ENCODE measurements around the gene ZNF483.

ZNF483 gene

DNA sequence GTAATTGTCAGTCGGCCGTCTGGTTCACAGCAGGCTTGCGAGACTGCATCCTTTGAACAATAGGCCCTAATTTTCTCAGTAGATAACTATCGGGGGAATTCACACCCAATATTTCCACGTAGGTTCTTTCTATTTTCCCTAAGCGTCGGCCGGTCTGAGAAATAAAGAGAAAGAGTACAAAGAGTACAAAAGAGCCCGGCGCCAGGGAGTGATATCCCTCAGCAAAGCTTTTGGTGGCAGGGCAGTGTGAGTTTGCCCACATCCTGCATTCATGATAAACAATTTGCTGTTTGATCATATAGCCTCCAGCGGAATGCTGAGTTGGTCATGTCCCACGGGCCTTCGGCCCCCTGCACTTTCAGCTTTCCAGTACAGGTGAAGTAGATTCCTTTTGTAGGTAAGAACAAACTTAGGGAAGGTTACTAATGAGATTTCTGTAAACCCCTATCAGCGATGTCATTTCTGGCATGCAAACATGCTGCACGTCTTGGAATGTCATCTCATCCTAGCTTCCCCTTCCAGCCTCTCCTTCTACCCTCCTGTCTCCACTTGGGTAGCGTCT is 79.2 kb downstream of the ZNF483 start:
- Histone ChIP-seq H2AFZ (no peak overlapping the region), H3K9me3 (ENCODE audit: control insufficient read depth, low read length) (no peaks in the 10 kb centered on the region), H3K27ac (no peak overlapping the region), H3K4me1 (no peaks in the 10 kb centered on the region), H3K36me3 (ENCODE audit: control insufficient read depth, insufficient read depth, low read length) (no peaks in the 10 kb centered on the region), H3K4me3 (ENCODE audit: low read depth, low read length) (no peak overlapping the region), H3K79me2 (no peaks in the 10 kb centered on the region), H3K9ac (no peak overlapping the region), H3K4me2 (ENCODE audit: low read length) (no peak overlapping the region), H3K27me3 (ENCODE audit: control insufficient read depth, insufficient read depth, low read length) (no peaks in the 10 kb centered on the region)
- TF ChIP-seq, protein P1, sequence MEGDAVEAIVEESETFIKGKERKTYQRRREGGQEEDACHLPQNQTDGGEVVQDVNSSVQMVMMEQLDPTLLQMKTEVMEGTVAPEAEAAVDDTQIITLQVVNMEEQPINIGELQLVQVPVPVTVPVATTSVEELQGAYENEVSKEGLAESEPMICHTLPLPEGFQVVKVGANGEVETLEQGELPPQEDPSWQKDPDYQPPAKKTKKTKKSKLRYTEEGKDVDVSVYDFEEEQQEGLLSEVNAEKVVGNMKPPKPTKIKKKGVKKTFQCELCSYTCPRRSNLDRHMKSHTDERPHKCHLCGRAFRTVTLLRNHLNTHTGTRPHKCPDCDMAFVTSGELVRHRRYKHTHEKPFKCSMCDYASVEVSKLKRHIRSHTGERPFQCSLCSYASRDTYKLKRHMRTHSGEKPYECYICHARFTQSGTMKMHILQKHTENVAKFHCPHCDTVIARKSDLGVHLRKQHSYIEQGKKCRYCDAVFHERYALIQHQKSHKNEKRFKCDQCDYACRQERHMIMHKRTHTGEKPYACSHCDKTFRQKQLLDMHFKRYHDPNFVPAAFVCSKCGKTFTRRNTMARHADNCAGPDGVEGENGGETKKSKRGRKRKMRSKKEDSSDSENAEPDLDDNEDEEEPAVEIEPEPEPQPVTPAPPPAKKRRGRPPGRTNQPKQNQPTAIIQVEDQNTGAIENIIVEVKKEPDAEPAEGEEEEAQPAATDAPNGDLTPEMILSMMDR (IDR thresholded peaks at IDR 0.05) = no peak

DNA sequence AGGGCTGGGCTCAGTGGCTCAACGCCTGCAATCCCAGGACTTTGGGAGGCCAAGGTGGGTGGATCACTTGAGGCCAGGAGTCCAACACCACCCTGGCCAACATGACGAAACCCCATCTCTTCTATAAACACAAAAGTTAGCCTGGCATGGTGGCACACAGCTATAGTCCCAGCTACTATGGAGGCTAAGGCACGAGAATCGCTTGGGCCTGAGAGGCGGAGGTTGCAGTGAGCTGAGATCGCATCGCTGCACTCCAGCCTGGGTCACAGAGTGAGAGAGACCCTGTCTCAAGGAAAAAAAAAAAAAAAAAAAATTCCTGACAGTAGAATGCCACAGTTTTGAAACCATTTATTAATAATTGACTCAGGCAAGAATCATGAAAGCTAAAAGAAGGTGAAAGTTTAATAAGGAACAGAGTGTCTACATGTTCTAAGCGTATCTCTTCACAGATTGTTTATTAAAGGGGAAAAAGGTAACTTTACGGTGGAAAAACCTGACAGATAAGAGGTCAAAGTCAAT is 80.1 kb downstream of the ZNF483 start:
- TF ChIP-seq, protein P1 (IDR thresholded peaks at IDR 0.05) = no peak
- Histone ChIP-seq H3K27me3 (ENCODE audit: control insufficient read depth, insufficient read depth, low read length) (no peaks in the 10 kb centered on the region), H3K4me2 (ENCODE audit: low read length) (no peak overlapping the region), H3K9me3 (ENCODE audit: control insufficient read depth, low read length) (no peaks in the 10 kb centered on the region), H3K27ac (no peak overlapping the region), H3K4me1 (no peaks in the 10 kb centered on the region), H3K9ac (no peak overlapping the region), H3K79me2 (no peaks in the 10 kb centered on the region), H3K36me3 (ENCODE audit: control insufficient read depth, insufficient read depth, low read length) (no peaks in the 10 kb centered on the region), H3K4me3 (ENCODE audit: low read depth, low read length) (no peak overlapping the region), H2AFZ (peak overlapping the region; percentile 8)

DNA sequence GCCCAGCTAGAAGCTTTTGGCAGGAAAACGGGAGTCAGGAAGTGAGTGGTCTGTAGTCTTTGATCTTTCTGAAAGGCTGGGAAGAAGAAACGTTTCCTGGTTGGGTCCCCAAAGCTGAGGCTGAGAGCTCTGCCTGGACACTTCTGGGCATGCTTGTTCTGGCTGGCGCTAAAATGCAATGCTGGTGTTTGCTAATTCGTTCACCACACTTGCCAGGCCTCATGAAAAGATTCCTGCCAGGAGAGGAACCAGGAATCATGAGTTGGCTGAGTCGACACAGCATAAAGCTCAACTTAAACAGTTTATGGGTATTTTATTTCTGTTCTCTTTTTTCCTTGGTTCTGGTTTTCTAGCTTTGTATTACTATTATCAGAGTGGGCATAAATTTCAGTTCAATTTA is 85.2 kb downstream of the ZNF483 start:
- Histone ChIP-seq H3K36me3 (ENCODE audit: control insufficient read depth, insufficient read depth, low read length) (no peaks in the 10 kb centered on the region), H3K4me2 (ENCODE audit: low read length) (no peak overlapping the region), H3K27me3 (ENCODE audit: control insufficient read depth, insufficient read depth, low read length) (no peaks in the 10 kb centered on the region), H2AFZ (no peak overlapping the region), H3K4me3 (ENCODE audit: low read depth, low read length) (no peak overlapping the region), H3K9me3 (ENCODE audit: control insufficient read depth, low read length) (no peaks in the 10 kb centered on the region), H3K9ac (no peak overlapping the region), H3K4me1 (peaks cover 3% of the 10 kb centered on the region), H3K79me2 (no peaks in the 10 kb centered on the region), H3K27ac (no peak overlapping the region)
- TF ChIP-seq, protein P1 (IDR thresholded peaks at IDR 0.05) = no peak

DNA sequence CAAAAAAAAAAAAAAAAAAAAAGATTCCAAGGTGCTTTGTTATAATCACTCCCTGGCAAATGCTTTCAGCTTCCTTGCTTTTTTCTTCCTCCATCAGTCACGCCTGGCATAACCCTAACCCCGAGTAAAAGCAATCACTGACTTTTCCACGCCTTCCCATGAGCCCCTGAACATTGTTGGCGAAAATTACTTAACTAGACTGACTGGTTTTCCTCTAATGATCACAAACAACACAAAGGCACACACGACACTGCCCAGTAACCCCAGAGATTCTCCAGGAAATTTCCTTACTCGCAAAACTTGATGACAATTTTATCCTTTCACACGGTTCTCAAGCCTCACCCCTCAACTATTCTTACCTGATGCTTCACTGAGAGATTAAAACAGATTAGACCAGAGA is 85.9 kb downstream of the ZNF483 start:
- H3K4me2 ChIP-seq (ENCODE audit: low read length) = no peak overlapping the region
- H3K27ac ChIP-seq = no peak overlapping the region
- TF ChIP-seq, protein P1 (IDR thresholded peaks at IDR 0.05) = no peak
- no peak overlapping the region for H2AFZ ChIP-seq
- no peaks in the 10 kb centered on the region for H3K9me3 ChIP-seq (ENCODE audit: control insufficient read depth, low read length)
- no peaks in the 10 kb centered on the region for H3K36me3 ChIP-seq (ENCODE audit: control insufficient read depth, insufficient read depth, low read length)
- H3K9ac ChIP-seq = no peak overlapping the region
- H3K79me2 ChIP-seq = no peaks in the 10 kb centered on the region
- no peaks in the 10 kb centered on the region for H3K27me3 ChIP-seq (ENCODE audit: control insufficient read depth, insufficient read depth, low read length)
- no peak overlapping the region for H3K4me3 ChIP-seq (ENCODE audit: low read depth, low read length)
- H3K4me1 ChIP-seq = peaks cover 3% of the 10 kb centered on the region

DNA sequence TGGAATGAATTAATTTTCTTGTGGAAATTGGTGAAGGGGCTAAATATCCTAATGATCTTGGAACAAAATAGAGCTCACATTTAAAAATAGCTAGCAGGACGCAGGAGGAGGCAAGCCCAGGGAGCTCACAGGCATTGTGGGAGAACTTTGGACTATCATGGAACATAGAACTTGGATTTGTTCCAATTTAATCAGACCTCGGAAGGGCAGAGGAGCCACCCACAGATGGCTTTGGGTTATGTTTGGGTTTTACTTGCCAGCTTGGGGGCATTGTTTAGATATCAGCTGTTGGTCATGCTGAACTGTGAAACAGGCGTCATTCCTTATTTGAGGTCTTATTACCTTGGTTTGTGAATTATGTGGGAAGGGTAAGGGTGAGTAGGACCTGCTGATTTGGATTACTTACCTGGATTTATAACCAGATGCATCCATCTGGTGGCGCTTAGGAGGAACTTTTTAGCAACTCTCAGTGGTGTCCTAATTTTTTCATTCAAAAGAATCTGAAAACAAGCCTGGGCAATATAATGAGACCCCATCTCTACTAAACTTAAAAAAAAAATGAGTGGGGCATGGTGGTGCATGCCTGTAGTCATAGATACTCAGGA is 88.6 kb downstream of the ZNF483 start:
- Histone ChIP-seq H3K4me3 (ENCODE audit: low read depth, low read length) (no peak overlapping the region), H3K27ac (no peak overlapping the region), H3K4me1 (peaks cover 3% of the 10 kb centered on the region), H3K9me3 (ENCODE audit: control insufficient read depth, low read length) (no peaks in the 10 kb centered on the region), H3K27me3 (ENCODE audit: control insufficient read depth, insufficient read depth, low read length) (no peaks in the 10 kb centered on the region), H2AFZ (no peak overlapping the region), H3K9ac (no peak overlapping the region), H3K4me2 (ENCODE audit: low read length) (no peak overlapping the region), H3K79me2 (no peaks in the 10 kb centered on the region), H3K36me3 (ENCODE audit: control insufficient read depth, insufficient read depth, low read length) (no peaks in the 10 kb centered on the region)
- TF ChIP-seq, protein P1 (IDR thresholded peaks at IDR 0.05) = no peak
